GM10266 (cell line): ENCODE data around the gene CACHD1.

ENCODE experiments used
- DNase-seq: peaks from one replicate; pipeline ENCODE4 v3.0.0; 2012; ENCODE audit errors: extremely low spot score
- TF ChIP-seq, protein P1 (sequence below): IDR thresholded peaks from 2 replicates; pipeline ENCODE4 v1.5.1; 2012; ENCODE audit warnings: mild to moderate bottlenecking, low read depth; ENCODE audit not compliant: control insufficient read depth, insufficient read depth; ENCODE audit errors: missing control alignments

The CACHD1 gene

DNA sequence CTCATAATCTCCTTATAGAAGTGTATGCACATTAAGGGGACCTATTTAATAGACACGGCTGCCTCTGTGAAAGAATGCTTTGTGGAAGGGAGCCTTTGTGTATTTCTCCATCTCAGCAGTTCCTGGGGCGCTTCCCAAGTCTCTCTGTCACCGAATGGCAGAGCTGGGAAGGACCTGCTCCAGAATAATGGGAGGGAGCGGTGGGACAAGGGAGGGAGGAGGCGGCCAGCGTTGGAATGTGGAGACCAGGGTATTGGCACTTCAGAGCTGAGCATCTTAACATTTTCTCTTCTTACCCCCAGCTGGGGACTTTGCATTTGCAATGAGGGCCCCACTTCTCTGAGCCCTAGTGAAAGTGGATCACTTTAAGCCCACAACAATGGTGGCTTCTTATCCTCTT is 23.9 kb downstream of the CACHD1 start:
- TF ChIP-seq, protein P1, sequence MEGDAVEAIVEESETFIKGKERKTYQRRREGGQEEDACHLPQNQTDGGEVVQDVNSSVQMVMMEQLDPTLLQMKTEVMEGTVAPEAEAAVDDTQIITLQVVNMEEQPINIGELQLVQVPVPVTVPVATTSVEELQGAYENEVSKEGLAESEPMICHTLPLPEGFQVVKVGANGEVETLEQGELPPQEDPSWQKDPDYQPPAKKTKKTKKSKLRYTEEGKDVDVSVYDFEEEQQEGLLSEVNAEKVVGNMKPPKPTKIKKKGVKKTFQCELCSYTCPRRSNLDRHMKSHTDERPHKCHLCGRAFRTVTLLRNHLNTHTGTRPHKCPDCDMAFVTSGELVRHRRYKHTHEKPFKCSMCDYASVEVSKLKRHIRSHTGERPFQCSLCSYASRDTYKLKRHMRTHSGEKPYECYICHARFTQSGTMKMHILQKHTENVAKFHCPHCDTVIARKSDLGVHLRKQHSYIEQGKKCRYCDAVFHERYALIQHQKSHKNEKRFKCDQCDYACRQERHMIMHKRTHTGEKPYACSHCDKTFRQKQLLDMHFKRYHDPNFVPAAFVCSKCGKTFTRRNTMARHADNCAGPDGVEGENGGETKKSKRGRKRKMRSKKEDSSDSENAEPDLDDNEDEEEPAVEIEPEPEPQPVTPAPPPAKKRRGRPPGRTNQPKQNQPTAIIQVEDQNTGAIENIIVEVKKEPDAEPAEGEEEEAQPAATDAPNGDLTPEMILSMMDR: no peak
- no peak for DNase-seq

DNA sequence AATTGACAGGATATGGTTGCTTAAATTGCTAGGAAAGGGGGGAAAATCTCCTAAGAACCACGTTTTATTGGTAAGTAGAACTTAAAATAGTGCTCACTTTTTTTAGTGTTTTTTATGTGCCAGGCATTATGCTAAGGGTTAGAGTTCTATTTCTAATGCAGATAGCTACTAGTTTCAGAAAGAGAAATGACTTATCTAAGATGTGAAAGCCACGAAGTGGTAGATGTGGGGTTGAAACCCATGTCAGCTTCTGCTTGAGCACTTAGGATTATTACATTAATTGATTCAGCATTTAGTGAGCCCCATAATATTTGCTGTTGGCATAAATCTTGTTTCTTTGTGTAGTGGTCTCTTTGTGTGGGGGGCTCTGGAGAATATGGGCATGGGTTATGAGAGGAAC is 24.7 kb downstream of the CACHD1 start:
- TF ChIP-seq, protein P1: no peak
- no peak for DNase-seq

DNA sequence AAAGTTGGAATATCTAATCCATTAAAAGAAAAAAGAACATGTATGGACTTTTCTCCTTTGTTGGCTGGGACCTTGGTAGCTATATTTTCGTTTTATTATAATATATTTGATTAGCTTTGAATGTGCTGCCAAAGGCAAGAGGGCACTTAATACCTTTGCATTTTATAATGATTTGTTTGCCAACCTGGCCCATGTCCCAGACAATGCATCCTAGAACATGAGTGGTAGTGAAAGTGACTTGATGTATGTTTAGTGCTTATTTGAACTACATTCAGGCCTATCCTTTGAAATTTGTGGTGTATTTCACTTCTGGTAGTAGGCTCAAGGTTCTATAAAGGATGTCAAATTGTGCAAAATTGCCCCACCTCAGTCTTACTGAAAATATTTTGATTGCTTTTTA is 25.9 kb downstream of the CACHD1 start:
- TF ChIP-seq, protein P1: no peak
- DNase-seq: no peak

DNA sequence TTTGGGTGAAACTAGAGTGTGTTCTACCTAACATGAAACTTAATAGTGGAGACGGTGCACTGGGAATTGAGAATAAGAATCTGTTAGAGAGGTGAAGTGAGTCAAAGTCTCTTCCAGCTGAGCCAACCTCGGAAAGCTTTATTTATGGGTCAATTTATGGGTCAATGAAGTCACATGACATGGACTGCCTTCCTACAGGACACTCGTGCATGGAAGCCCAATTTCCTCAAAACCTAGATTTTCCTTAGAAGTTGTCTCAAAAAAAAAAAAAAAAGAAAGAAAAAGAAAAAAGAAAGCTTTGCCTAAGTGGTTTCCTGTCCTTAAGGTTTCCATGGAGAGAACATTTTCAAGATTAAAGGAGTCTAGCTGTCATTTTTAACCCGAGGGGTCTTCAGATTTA is 26.7 kb downstream of the CACHD1 start:
- TF ChIP-seq, protein P1: no peak
- DNase-seq: no peak

DNA sequence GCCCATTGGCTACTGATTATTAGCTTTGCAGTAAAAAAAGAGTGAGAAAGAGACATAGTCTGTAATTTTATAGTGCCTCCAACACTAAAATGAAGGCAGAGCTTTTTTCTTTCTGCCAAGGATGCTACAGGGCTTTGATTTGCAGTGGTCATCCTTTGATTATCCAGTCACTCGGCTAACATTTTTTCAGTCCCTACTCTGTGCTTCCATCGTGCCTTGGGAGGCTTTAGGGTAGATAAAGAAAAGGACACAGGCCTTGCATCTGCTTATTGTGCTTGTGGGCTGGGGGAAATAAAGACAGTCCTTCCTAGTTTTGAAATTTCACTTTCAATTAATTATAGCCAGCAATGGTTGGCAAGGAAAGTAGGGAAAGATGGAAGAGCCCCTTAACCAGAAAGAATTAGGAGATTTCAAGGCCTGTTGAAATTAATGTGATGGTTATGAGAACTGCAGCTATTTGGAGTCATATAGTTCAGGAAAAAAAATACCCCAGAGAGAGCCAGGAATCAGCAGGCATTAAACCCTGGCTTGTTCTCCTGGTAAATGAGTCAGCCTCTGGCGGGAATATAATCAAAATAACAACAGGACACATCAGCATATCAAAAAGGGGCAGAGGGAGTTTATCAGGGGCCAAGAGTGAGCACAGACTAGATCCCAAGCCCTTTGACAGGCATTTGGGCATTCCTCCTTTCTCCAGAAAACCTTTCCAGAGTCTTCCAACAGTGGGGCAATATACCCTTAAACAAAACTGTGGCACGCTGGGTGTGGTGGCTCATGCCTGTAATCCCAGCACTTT is 27.4 kb downstream of the CACHD1 start:
- no peak for DNase-seq
- TF ChIP-seq, protein P1: no peak

DNA sequence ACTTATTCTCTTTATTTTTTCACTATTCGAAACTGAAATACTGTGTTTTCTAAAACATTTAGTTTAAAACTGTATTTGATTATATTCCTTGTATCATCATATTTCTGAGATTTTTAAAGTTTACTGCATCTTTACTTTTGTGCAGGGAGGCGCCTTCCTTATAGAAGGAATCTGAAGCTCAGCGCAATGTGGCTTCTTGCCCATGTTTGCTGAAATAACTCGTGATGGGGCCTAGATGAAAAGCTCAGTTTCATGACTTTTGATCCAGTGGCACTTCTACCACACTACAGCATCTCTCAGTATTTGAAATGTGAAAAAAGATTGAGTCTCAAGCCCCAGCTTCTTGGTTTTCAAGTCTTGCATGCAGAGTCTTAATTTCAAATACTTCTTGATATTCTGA is 28.4 kb downstream of the CACHD1 start:
- TF ChIP-seq, protein P1: no peak
- DNase-seq: no peak

DNA sequence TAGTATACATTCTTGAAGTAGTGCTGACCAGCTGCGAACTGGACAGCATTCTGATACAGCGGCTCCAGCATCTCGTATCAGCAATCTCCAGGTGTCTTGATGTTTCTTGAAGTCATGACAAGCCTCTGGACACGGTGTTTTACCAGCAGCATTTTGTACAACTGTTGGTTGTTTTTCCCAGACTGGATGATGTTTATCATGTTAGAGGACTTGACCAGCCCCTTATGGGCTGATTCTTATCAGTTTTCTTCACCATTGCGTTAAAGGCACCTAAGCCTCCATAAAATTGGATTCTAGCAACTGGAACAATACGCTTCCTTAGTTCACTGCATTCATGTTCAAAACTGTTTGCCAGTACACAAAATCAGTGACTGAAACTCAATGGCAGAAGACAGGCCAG is 29.1 kb downstream of the CACHD1 start:
- no peak for DNase-seq
- TF ChIP-seq, protein P1: no peak
